K562 (cell line): ENCODE measurements around the gene IDH3G.

Experiments used
- ATF7 ChIP-seq: fragments of 450-650 bp; IDR thresholded peaks from 2 replicates; pipeline ENCODE4 v1.7.1; 2014; ENCODE audit warnings: mild to moderate bottlenecking, moderate library complexity
- CBX5 ChIP-seq: IDR thresholded peaks from 2 replicates; pipeline ENCODE4 v1.6.1; 2014; ENCODE audit warnings: low read depth, borderline replicate concordance
- CC2D1A ChIP-seq: fragments of 450-650 bp; IDR thresholded peaks from 2 replicates; pipeline ENCODE4 v1.6.1; 2017; ENCODE audit warnings: mild to moderate bottlenecking
- FOXJ3 ChIP-seq: sonication (generic); formaldehyde crosslinking; IDR thresholded peaks from 2 replicates; pipeline ENCODE4 v1.4.0; 2020; ENCODE audit warnings: mild to moderate bottlenecking, missing genetic modification reagents
- FOXK2 ChIP-seq, 2 experiments: fragments of 450-650 bp; IDR thresholded peaks in 1 of 2; conservative IDR thresholded peaks in 1 of 2; 2 replicates each; pipeline ENCODE4 v1.6.1; 2016; ENCODE audit warnings: low read depth in 2 of 2, mild to moderate bottlenecking in 1 of 2
- FOXM1 ChIP-seq, 2 experiments: fragments of 450-650 bp in 1 of 2; sonication (generic) in 1 of 2; formaldehyde crosslinking in 1 of 2; IDR thresholded peaks; 2 replicates each; pipeline versions ENCODE4 v1.6.1 to v1.9.0; 2017 to 2022; ENCODE audit warnings: low read depth in 2 of 2, mild to moderate bottlenecking in 2 of 2, missing genetic modification reagents in 1 of 2, moderate library complexity in 1 of 2
- JUN ChIP-seq, 2 experiments: sonication (generic) in 1 of 2; formaldehyde crosslinking in 1 of 2; IDR thresholded peaks; 2 replicates each; pipeline versions ENCODE4 v1.6.1 to v1.8.0; 2012 to 2022; ENCODE audit warnings: borderline replicate concordance in 2 of 2, mild to moderate bottlenecking in 2 of 2, improper control_type of control experiment in 1 of 2, low read depth in 1 of 2, low read length in 1 of 2, missing genetic modification reagents in 1 of 2
- KLF13 ChIP-seq: fragments of 450-650 bp; IDR thresholded peaks from 2 replicates; pipeline ENCODE4 v1.6.1; 2016; ENCODE audit warnings: missing genetic modification characterization, low read depth, mild to moderate bottlenecking, missing compliant biosample characterization, moderate library complexity, borderline replicate concordance
- PHF8 ChIP-seq: fragments of 200-600 bp; sonication (generic); IDR thresholded peaks from 2 replicates; pipeline ENCODE4 v1.6.1; 2012; ENCODE audit warnings: mixed run types, mild to moderate bottlenecking, inconsistent platforms, low read length, moderate library complexity, borderline replicate concordance
- RBBP5 ChIP-seq: fragments of 200-600 bp; sonication (generic); IDR thresholded peaks from 2 replicates; pipeline ENCODE4 v1.6.1; 2012; ENCODE audit warnings: borderline replicate concordance, mild to moderate bottlenecking, low read length, control low read depth, inconsistent platforms; ENCODE audit not compliant: insufficient read depth, poor library complexity, severe bottlenecking
- SMC3 ChIP-seq: conservative IDR thresholded peaks from 2 replicates; pipeline ENCODE4 v1.6.1; 2011; ENCODE audit warnings: low read depth, low read length, improper control_type of control experiment; ENCODE audit not compliant: insufficient read depth
- ZNF707 ChIP-seq: fragments of 250-450 bp; sonication (Bioruptor Pico); conservative IDR thresholded peaks from 2 replicates; pipeline ENCODE4 v1.8.0; 2022; ENCODE audit warnings: inconsistent platforms, mild to moderate bottlenecking, moderate library complexity
- TF ChIP-seq, protein P1 (sequence below): fragments of 250-450 bp; sonication (Bioruptor Pico); IDR thresholded peaks from 2 replicates; pipeline ENCODE4 v1.4.0; 2020; ENCODE audit warnings: mild to moderate bottlenecking, moderate library complexity
- TF ChIP-seq, protein P2 (sequence below): fragments of 450-650 bp; IDR thresholded peaks from 2 replicates; pipeline ENCODE4 v1.6.1; 2017; ENCODE audit warnings: antibody characterized with exemption, mild to moderate bottlenecking

DNA sequence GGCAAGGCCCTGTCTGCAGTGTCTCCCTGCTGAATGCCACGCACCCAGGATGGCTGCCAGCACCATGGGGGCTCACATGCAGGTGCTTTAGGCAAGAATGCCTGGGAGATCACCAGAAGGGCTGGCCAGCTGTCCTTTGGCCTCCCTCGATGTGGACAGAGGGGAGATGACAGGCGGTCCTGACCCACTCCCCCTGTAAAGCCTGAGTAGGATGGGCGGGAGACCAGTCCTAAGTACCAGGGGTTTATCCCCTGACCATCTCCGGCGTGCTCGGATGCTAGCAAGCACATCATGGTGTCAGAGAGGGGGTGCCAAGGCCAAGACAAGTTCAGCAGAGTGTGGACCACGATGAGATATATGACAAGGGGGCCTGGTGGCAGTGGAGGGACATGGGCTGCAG lies 30.9 kb upstream of the IDH3G start:
- TF ChIP-seq, protein P1, sequence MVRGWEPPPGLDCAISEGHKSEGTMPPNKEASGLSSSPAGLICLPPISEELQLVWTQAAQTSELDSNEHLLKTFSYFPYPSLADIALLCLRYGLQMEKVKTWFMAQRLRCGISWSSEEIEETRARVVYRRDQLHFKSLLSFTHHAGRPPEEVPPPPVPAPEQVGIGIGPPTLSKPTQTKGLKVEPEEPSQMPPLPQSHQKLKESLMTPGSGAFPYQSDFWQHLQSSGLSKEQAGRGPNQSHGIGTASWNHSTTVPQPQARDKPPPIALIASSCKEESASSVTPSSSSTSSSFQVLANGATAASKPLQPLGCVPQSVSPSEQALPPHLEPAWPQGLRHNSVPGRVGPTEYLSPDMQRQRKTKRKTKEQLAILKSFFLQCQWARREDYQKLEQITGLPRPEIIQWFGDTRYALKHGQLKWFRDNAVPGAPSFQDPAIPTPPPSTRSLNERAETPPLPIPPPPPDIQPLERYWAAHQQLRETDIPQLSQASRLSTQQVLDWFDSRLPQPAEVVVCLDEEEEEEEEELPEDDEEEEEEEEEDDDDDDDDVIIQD (CRISPR knock-in tag) = no peak
- TF ChIP-seq FOXK2 (conservative IDR thresholded peaks at IDR 0.05 in 1 of 2, IDR thresholded peaks at IDR 0.05 in 1 of 2; ENCODE audit: low read depth in 2 of 2) (no peak), SMC3 (no peak), RBBP5 (no peak), FOXM1 (IDR thresholded peaks at IDR 0.05; ENCODE audit: low read depth) (no peak), FOXM1 (CRISPR knock-in tag; IDR thresholded peaks at IDR 0.05; ENCODE audit: low read depth) (no peak), CC2D1A (no peak), PHF8 (no peak), FOXJ3 (no peak), ATF7 (no peak), ZNF707 (CRISPR knock-in tag) (no peak), CBX5 (no peak), JUN (IDR thresholded peaks at IDR 0.05; ENCODE audit: borderline replicate concordance, low read depth, low read length) (no peak), JUN (CRISPR knock-in tag; IDR thresholded peaks at IDR 0.05; ENCODE audit: borderline replicate concordance) (no peak), KLF13 (tag) (no peak)
- TF ChIP-seq, protein P2, sequence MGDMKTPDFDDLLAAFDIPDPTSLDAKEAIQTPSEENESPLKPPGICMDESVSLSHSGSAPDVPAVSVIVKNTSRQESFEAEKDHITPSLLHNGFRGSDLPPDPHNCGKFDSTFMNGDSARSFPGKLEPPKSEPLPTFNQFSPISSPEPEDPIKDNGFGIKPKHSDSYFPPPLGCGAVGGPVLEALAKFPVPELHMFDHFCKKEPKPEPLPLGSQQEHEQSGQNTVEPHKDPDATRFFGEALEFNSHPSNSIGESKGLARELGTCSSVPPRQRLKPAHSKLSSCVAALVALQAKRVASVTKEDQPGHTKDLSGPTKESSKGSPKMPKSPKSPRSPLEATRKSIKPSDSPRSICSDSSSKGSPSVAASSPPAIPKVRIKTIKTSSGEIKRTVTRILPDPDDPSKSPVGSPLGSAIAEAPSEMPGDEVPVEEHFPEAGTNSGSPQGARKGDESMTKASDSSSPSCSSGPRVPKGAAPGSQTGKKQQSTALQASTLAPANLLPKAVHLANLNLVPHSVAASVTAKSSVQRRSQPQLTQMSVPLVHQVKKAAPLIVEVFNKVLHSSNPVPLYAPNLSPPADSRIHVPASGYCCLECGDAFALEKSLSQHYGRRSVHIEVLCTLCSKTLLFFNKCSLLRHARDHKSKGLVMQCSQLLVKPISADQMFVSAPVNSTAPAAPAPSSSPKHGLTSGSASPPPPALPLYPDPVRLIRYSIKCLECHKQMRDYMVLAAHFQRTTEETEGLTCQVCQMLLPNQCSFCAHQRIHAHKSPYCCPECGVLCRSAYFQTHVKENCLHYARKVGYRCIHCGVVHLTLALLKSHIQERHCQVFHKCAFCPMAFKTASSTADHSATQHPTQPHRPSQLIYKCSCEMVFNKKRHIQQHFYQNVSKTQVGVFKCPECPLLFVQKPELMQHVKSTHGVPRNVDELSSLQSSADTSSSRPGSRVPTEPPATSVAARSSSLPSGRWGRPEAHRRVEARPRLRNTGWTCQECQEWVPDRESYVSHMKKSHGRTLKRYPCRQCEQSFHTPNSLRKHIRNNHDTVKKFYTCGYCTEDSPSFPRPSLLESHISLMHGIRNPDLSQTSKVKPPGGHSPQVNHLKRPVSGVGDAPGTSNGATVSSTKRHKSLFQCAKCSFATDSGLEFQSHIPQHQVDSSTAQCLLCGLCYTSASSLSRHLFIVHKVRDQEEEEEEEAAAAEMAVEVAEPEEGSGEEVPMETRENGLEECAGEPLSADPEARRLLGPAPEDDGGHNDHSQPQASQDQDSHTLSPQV = no peak
